Activated CD8-positive, alpha-beta T cell treated with anti-CD3 and anti-CD28 coated beads, Interleukin-2, amount 10 ng/mL, durations not matched to agents 7 days and 5 days (primary cell): ENCODE measurements around the gene EEF1A1. TPM values are rescaled to one million over a fixed set of nuclear protein-coding genes. Genes with fewer than 3 reads are reported as not detected.

Experiments
- total RNA-seq, 2 experiments: library from RNA; stranded (reverse); gene quantifications; one replicate each; pipeline ENCODE4 v1.2.3, GENCODE V29; 2021

The EEF1A1 gene
- total RNA-seq, 2 experiments from 2014 or later = 7,075 to 7,486 TPM

Other genes starting within 250 kb of the EEF1A1 start
- gene DPPA5, start 166.8 kb downstream of the EEF1A1 start, total RNA-seq = not detected
- gene KHDC3L, start 158.4 kb downstream of the EEF1A1 start, total RNA-seq = not detected
- gene OOEP, start 151.1 kb downstream of the EEF1A1 start, total RNA-seq = under 1 TPM; 0.52 to 0.87 TPM
- gene DDX43, start 126.2 kb downstream of the EEF1A1 start, total RNA-seq = 1 to 10 TPM in 1 of 2 experiments, under 1 TPM in 1; 0.66 to 1.2 TPM
- 10 to 100 TPM; 32.4 to 33.1 TPM for gene CGAS, start 68.7 kb downstream of the EEF1A1 start, total RNA-seq
- 10 to 100 TPM; 51.7 to 54.3 TPM for gene MTO1, start 59.3 kb downstream of the EEF1A1 start, total RNA-seq
- 1 to 10 TPM; 5.0 to 5.7 TPM for gene SLC17A5, start 133.0 kb upstream of the EEF1A1 start, total RNA-seq
- gene CD109, start 175.2 kb upstream of the EEF1A1 start, total RNA-seq = 1 to 10 TPM; 4.4 to 5.0 TPM